T-cell (primary cell): ENCODE measurements around the gene RANBP17. TPM values are rescaled to one million over a fixed set of nuclear protein-coding genes. Genes with fewer than 3 reads are reported as not detected.
"Not testable (repeated sequence)": the region's sequence is repeated elsewhere in the genome, so short reads cannot be mapped to it uniquely, and the experiment has no call there.

Experiments used
- ATAC-seq, 4 experiments: fragments of 200-7000 bp in 3 of 4; fragments of 150-1000 bp in 1 of 4; cut with Tn5 transposase; replicated peaks in 1 of 4; 1 replicate in 3 of 4; 2 replicates in 1 of 4; pipeline ENCODE4 v1.10.0; 2021; ENCODE audit warnings: moderate library complexity in 3 of 4, mild to moderate bottlenecking in 2 of 4, moderate number of reproducible peaks in 1 of 4
- CTCF ChIA-PET, 2 donors: fragments of 300-600 bp; sonication (Branson Sonifier 250); formaldehyde crosslinking; loops; one replicate each; lab custom pipeline; 2022; ENCODE audit warnings: antibody characterized with exemption in 2 of 2; lab: Charles Lee
- POLR2A ChIA-PET, 2 donors: fragments of 300-600 bp; sonication (Branson Sonifier 250); formaldehyde crosslinking; loops; one replicate each; lab custom pipeline; 2022; ENCODE audit warnings: antibody characterized with exemption in 2 of 2; lab: Charles Lee
- DNase-seq, 35 experiments: peaks; one replicate each; pipeline versions ENCODE4 v3.0.0 to v3.0.0-alpha.2; 2013 to 2023
- H3K27ac ChIP-seq: one replicate; pipeline ENCODE4 v1.5.1; 2013; ENCODE audit warnings: low read length
- H3K27me3 ChIP-seq, 2 experiments: replicated peaks in 1 of 2; 1 replicate in 1 of 2; 2 replicates in 1 of 2; pipeline versions ENCODE4 v1.6.1 to v1.7.0; 2013; ENCODE audit warnings: low read length in 1 of 2, mixed read lengths in 1 of 2; ENCODE audit not compliant: control insufficient read depth in 2 of 2, insufficient read depth in 2 of 2; ENCODE audit errors: extremely low read depth in 1 of 2
- H3K36me3 ChIP-seq, 2 donors: 1 replicate in 1 of 2; 2 replicates in 1 of 2; pipeline versions ENCODE4 v1.6.1 to v1.7.0; 2013; ENCODE audit warnings: low read length in 1 of 2; ENCODE audit not compliant: control insufficient read depth in 2 of 2, insufficient read depth in 1 of 2; ENCODE audit errors: extremely low read depth in 1 of 2
- H3K4me1 ChIP-seq, 2 experiments: 1 replicate in 1 of 2; 2 replicates in 1 of 2; pipeline versions ENCODE4 v1.6.1 to v1.7.0; 2013; ENCODE audit warnings: low read length in 2 of 2, mixed read lengths in 1 of 2; ENCODE audit not compliant: insufficient read depth in 2 of 2, control insufficient read depth in 1 of 2; ENCODE audit errors: extremely low read depth in 1 of 2
- H3K4me3 ChIP-seq, 2 donors: 1 replicate in 1 of 2; 2 replicates in 1 of 2; pipeline versions ENCODE4 v1.5.1 to v1.7.0; 2013; ENCODE audit warnings: mild to moderate bottlenecking in 2 of 2, low read length in 1 of 2, moderate library complexity in 1 of 2; ENCODE audit not compliant: control insufficient read depth in 1 of 2; ENCODE audit errors: extremely low read depth in 1 of 2
- H3K9me3 ChIP-seq: 2 replicates; pipeline ENCODE4 v1.7.0; 2013
- H3K27ac Mint-ChIP-seq, 2 donors: one replicate each; pipeline ENCODE4 v1.8.0; 2020 to 2021; ENCODE audit warnings: mild to moderate bottlenecking in 2 of 2, mixed read lengths in 2 of 2
- H3K27me3 Mint-ChIP-seq, 2 donors: one replicate each; pipeline ENCODE4 v1.8.0; 2021 to 2022; ENCODE audit warnings: mixed read lengths in 2 of 2
- H3K36me3 Mint-ChIP-seq: one replicate; pipeline ENCODE4 v1.8.0; 2021; ENCODE audit warnings: mixed read lengths
- H3K4me1 Mint-ChIP-seq, 3 donors: one replicate each; pipeline ENCODE4 v1.8.0; 2020 to 2022; ENCODE audit warnings: mixed read lengths in 3 of 3, mild to moderate bottlenecking in 1 of 3
- H3K4me3 Mint-ChIP-seq, 3 donors: one replicate each; pipeline ENCODE4 v1.8.0; 2020 to 2022; ENCODE audit warnings: mild to moderate bottlenecking in 3 of 3, mixed read lengths in 3 of 3, moderate library complexity in 3 of 3
- H3K9me3 Mint-ChIP-seq, 3 donors: one replicate each; pipeline ENCODE4 v1.8.0; 2020 to 2022; ENCODE audit warnings: mixed read lengths in 3 of 3
- WGBS: methylation state at CpG from one replicate; pipeline ENCODE4 v1.1.5; 2013; ENCODE audit warnings: missing lambda C conversion rate; ENCODE audit not compliant: insufficient coverage; 5-methylcytosine and 5-hydroxymethylcytosine counted together
- total RNA-seq, 35 experiments: library from RNA in 6 of 35; stranded (reverse) in 6 of 35; fragments of 120-200 nt in 1 of 35; gene quantifications; one replicate each; pipeline versions ENCODE4 v1.2.1 to v1.2.4 and lab custom pipeline; 2013 to 2026

The RANBP17 gene
- total RNA-seq, 5 donors from 2014 or later (not counting 1 experiment from before 2014, with no cell fraction given) = 0.41 to 0.62 (median 0.58) TPM; not detected in 2

- Histone ChIP-seq H3K4me1 (no peaks in the 10 kb centered on the region), H3K27me3 (no peaks in the 10 kb centered on the region), H3K27ac (no peak overlapping the region), H3K36me3 (no peaks in the 10 kb centered on the region), H3K4me3 (no peak overlapping the region), H3K9me3 (no peaks in the 10 kb centered on the region)
- ChIA-PET CTCF (interaction anchor here in 1 of 2 donors (0.7 kb wide), 1 partner anchor 67 kb away, joined by 4 read pairs; no protein-coding TSS in a partner anchor), POLR2A (interaction anchor here in 1 of 2 donors (0.6 kb wide), 1 partner anchor 1488 kb away, joined by 3 read pairs; no protein-coding TSS in a partner anchor)
- no peak overlapping the region for H3K4me3 Mint-ChIP-seq
- H3K9me3 Mint-ChIP-seq = no peaks in the 10 kb centered on the region
- no peaks in the 10 kb centered on the region for H3K36me3 Mint-ChIP-seq
- ATAC-seq (no peak), DNase-seq (no peak)
- H3K4me1 Mint-ChIP-seq = no peaks in the 10 kb centered on the region
- WGBS = no CpG with 5 or more reads among the region's 3 CpGs
- peaks cover 6 to 9% of the 10 kb centered on the region in 2 donors for H3K27me3 Mint-ChIP-seq
- no peak overlapping the region for H3K27ac Mint-ChIP-seq
These were observed 313.9 kb downstream of the RANBP17 start for GRCh38 chr5:171175746-171176145.

GRCh38 chr5:171178190-171178589, 316.4 kb downstream of the RANBP17 start:
- H3K4me1 Mint-ChIP-seq, DNase-seq, H3K27ac ChIP-seq, CTCF ChIA-PET, POLR2A ChIA-PET, ATAC-seq, H3K9me3 ChIP-seq, H3K4me3 Mint-ChIP-seq, H3K36me3 ChIP-seq, H3K9me3 Mint-ChIP-seq, H3K27me3 ChIP-seq, H3K4me1 ChIP-seq, H3K4me3 ChIP-seq, H3K27ac Mint-ChIP-seq, H3K36me3 Mint-ChIP-seq: not testable (repeated sequence)
- 100% methylated on average over 1 of the region's 5 CpGs for WGBS
- H3K27me3 Mint-ChIP-seq = peaks cover 6 to 16% of the 10 kb centered on the region in 2 donors

GRCh38 chr5:171188016-171188415, 326.2 kb downstream of the RANBP17 start:
- no peaks in the 10 kb centered on the region for H3K36me3 Mint-ChIP-seq
- H3K9me3 Mint-ChIP-seq = peaks cover 0 to 5% (median 0%) of the 10 kb centered on the region in 3 donors
- 83% methylated on average over 1 of the region's 4 CpGs for WGBS
- H3K4me1 Mint-ChIP-seq = no peaks in the 10 kb centered on the region
- ChIA-PET CTCF (no interaction called here), POLR2A (no interaction called here)
- Histone ChIP-seq H3K27ac (no peak overlapping the region), H3K36me3 (no peaks in the 10 kb centered on the region), H3K9me3 (no peaks in the 10 kb centered on the region), H3K4me3 (no peak overlapping the region), H3K4me1 (no peaks in the 10 kb centered on the region), H3K27me3 (no peaks in the 10 kb centered on the region)
- H3K4me3 Mint-ChIP-seq = no peak overlapping the region
- ATAC-seq = no peak
- H3K27ac Mint-ChIP-seq = no peak overlapping the region
- DNase-seq = no peak
- peaks cover 3 to 4% of the 10 kb centered on the region in 2 donors for H3K27me3 Mint-ChIP-seq

GRCh38 chr5:171189442-171189841, 327.6 kb downstream of the RANBP17 start:
- no peaks in the 10 kb centered on the region for H3K9me3 Mint-ChIP-seq
- DNase-seq (no peak), ATAC-seq (no peak)
- Histone ChIP-seq H3K27me3 (no peaks in the 10 kb centered on the region), H3K27ac (no peak overlapping the region), H3K9me3 (no peaks in the 10 kb centered on the region), H3K36me3 (no peaks in the 10 kb centered on the region), H3K4me3 (no peak overlapping the region), H3K4me1 (no peaks in the 10 kb centered on the region)
- H3K4me3 Mint-ChIP-seq = no peak overlapping the region
- WGBS = 100% methylated on average over 1 of the region's 4 CpGs
- peaks cover 3 to 4% of the 10 kb centered on the region in 2 donors for H3K27me3 Mint-ChIP-seq
- H3K4me1 Mint-ChIP-seq = no peaks in the 10 kb centered on the region
- CTCF ChIA-PET = no interaction called here
- POLR2A ChIA-PET = interaction anchor here in 1 of 2 donors (0.5 kb wide), 1 partner anchor 233 kb away, joined by 3 read pairs; no protein-coding TSS in a partner anchor
- no peaks in the 10 kb centered on the region for H3K36me3 Mint-ChIP-seq
- H3K27ac Mint-ChIP-seq = no peak overlapping the region

GRCh38 chr5:171192111-171192510, 330.3 kb downstream of the RANBP17 start:
- CTCF ChIA-PET = no interaction called here

GRCh38 chr5:171201310-171201709, 339.5 kb downstream of the RANBP17 start:
- Mint-ChIP-seq H3K9me3 (no peaks in the 10 kb centered on the region), H3K4me3 (no peak overlapping the region), H3K36me3 (no peaks in the 10 kb centered on the region), H3K27me3 (peaks cover 2 to 12% of the 10 kb centered on the region in 2 donors), H3K4me1 (no peaks in the 10 kb centered on the region), H3K27ac (no peak overlapping the region)
- H3K36me3 ChIP-seq = no peaks in the 10 kb centered on the region
- ATAC-seq (no peak), DNase-seq (no peak)
- H3K27me3 ChIP-seq = no peaks in the 10 kb centered on the region
- no peak overlapping the region for H3K4me3 ChIP-seq
- POLR2A ChIA-PET = interaction anchor here in 1 of 2 donors (0.5 kb wide), 1 partner anchor 186 kb away, joined by 5 read pairs; the partner anchor contains the start of gene NPM1
- WGBS = 71% methylated on average over 6 of the region's 6 CpGs
- no peaks in the 10 kb centered on the region for H3K4me1 ChIP-seq
- H3K27ac ChIP-seq = no peak overlapping the region
- H3K9me3 ChIP-seq = no peaks in the 10 kb centered on the region
- CTCF ChIA-PET = no interaction called here

More at GRCh38 chr5:171192111-171192510, 330.3 kb downstream of the RANBP17 start:
- Mint-ChIP-seq H3K36me3 (no peaks in the 10 kb centered on the region), H3K9me3 (no peaks in the 10 kb centered on the region), H3K4me3 (no peak overlapping the region), H3K27me3 (peaks cover 3 to 4% of the 10 kb centered on the region in 2 donors), H3K27ac (no peak overlapping the region), H3K4me1 (no peaks in the 10 kb centered on the region)
- 100% methylated on average over 1 of the region's 1 CpG for WGBS
- Histone ChIP-seq H3K4me1 (no peaks in the 10 kb centered on the region), H3K27me3 (no peaks in the 10 kb centered on the region), H3K36me3 (no peaks in the 10 kb centered on the region), H3K27ac (no peak overlapping the region), H3K9me3 (no peaks in the 10 kb centered on the region), H3K4me3 (no peak overlapping the region)
- DNase-seq (no peak), ATAC-seq (no peak)
- POLR2A ChIA-PET = no interaction called here
